GM04503 (cell line): Measurements from ENCODE around the gene MFSD2B.
A peak's percentile ranks its signal among the peaks of the same experiment; 100 is the strongest.
"Not testable (repeated sequence)": the region's sequence is repeated elsewhere in the genome, so short reads cannot be mapped to it uniquely, and the experiment has no call there.

ENCODE experiments used
- DNase-seq: peaks from one replicate; pipeline ENCODE4 v3.0.0-alpha.2; 2012; ENCODE audit warnings: low read depth

The MFSD2B gene, protein sequence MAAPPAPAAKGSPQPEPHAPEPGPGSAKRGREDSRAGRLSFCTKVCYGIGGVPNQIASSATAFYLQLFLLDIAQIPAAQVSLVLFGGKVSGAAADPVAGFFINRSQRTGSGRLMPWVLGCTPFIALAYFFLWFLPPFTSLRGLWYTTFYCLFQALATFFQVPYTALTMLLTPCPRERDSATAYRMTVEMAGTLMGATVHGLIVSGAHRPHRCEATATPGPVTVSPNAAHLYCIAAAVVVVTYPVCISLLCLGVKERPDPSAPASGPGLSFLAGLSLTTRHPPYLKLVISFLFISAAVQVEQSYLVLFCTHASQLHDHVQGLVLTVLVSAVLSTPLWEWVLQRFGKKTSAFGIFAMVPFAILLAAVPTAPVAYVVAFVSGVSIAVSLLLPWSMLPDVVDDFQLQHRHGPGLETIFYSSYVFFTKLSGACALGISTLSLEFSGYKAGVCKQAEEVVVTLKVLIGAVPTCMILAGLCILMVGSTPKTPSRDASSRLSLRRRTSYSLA

DNA sequence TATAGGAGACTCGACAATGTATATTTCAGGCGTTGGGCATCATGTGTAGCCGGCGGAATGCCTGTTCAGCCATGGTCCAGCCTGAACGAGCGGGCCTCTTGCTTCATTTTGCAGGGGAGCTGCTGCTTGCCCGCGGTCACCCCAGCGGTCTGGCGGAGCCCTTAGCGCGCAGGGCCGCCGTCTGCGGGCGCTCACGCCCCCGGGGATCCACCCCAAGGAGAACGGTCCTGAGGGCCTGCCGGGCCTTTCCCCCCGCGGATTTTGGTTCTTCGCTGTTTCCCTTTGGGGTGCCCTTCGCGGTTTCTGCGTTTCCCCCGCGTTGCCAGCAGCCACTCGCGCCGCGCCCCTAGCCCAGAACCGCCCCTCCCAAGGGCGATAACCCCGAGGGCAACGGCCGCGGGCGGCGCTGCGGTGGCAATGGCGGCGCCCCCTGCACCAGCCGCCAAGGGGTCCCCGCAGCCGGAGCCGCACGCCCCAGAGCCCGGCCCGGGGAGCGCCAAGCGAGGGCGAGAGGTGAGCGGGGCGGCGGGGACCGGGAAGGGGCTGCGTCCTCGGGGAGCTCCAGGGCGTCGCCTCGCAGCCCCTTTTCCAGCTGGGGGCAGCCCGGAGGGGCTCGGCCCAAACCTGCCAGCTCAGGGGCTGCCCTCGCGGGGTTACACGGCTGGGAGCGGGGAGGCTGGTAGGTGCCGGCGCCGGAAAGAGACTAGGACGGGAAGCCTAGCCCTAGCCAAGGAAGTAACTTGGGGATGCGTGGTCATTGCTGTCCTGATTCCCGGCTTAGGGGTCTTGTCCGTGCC is at the start of gene MFSD2B:
Gene MFSD2B (plus strand): TSS at position 406 of the 797 bp plus-strand sequence. CDS start 12 bp downstream, at position 418.
- no peak for DNase-seq

DNA sequence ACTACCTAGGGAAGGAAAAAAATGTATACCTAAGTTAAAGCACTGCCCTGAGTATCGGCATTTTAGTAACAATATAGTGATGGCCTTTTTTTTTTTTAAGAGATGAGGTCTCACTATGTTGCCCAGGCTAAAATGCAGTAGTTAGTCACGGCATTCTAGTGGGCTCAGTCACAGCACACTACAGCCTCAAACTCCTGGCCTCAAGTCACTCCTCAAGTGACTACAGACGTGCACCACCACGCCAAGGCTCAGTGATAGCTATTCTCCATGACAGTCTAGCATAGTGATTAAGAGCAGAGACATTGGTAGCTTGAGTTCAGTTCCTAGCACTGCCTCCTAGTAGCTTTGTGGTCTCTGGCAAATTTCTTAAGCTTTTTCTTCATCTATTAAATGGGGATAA is 42.0 kb upstream of the MFSD2B start:
- DNase-seq, result no peak

DNA sequence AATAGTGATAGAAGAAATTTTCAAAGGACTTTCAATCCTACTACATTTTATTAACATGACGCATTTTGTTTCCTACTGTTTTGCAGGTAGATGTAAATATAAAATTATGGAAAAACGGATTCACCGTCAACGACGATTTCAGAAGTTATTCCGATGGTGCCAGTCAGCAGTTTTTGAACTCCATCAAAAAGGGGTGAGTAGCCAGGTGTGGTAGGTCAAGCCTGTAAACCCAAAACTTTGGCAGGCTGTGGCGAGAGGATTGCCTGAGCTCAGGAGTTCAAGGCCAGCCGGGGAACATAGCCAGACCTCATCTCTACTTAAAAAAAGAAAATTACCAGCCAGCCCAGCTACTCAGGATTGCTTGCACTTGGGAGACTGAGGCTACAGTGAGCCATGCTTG is 33.0 kb upstream of the MFSD2B start:
- DNase-seq, result no peak

DNA sequence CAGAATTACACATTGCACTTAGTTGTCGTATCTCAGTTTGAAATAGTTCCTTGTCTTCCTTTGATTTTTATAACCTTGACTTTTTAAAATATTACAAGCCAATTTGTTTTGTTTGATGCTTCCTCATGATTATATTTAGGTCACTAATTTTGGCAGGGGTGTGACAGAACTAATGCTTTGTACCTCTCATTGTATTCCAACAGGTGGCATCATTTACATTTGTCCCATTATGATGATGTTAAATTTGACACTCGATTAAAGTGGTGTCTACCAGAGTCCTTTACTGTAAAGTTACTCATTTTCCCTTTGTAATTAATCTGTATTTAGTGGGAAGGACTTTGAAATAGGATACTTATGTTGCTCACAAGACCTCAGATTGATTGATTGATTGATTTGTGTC is 21.5 kb upstream of the MFSD2B start:
- no peak for DNase-seq

DNA sequence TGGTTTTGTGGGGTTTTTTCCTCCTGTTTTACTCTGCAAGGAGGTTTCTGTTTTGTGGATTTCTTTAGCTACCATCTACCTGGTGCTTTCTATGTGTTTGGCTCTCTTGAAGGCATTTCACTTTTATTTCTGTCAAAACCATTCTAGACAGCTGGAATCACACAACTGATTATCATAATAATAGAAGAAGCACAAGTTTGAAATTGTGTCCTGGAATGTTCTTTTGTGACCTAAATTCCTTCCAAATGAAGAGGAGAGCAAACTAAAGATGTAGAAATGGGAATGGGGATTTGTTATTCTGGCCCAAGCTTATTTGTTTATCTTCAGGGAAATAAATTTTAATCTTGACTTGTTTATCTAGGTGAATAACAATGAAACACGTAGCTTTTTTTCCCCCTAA is 17.0 kb upstream of the MFSD2B start:
- DNase-seq, result no peak

DNA sequence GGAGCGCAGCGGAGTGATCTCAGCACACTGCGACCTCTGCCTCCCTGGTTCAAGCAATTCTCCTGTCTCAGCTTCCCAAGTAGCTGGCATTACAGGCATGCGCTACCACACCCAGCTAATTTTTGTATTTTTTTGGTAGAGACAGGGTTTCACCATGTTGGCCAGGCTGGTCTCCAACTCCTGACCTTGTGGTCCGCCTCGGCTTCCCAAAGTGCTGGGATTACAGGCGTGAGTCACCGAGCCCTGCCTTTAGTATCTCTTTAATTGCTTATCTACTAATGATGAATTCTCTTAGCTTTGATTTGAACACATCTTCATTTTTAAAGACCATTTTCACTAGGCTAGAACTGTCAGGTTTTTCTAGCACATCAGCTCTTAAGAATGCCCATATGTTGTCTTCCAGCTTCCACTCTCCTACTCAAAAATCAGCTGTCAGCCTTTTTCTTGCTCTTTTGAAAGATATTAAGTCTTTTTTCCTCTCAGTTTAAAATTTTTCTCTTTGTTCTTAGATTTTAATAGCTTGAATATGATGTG is 16.1 kb upstream of the MFSD2B start:
- DNase-seq, result no peak

DNA sequence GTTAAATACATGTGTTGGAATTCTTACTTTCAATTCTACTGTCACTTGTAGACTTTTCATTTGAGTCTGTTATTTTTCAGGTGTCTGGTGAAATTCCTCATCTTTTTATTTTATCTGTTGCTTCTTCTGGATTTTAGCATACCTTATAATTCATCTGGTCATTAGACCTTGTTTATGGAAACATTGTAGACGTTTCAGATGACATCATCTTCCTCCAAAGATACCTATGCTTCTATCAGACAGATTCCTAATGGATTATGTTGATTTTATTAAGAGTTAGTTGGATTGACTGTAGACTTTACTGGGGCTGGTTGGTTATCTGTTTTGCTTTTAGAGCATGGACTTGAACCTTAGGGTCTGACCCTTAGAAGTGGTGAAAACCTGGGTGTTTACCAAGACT is 15.3 kb upstream of the MFSD2B start:
- DNase-seq, result no peak

DNA sequence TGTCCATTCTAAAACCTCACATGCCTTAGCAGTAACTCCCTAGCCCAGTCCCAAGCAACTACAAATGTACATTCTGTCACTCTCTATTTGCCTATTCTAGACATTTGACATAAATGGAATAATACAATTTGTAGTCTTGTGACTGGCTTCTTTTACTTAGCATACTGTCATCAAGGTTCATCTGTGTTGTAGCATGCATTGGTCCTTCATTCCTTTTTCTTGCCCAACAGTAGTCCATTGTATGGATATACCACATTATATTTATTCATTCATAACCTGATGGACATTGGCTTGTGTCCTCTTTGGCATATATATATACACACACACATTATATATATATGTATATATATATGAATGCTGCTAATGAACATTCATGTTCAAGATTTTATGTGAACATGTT is 2.2 kb upstream of the MFSD2B start:
- DNase-seq, result no peak

DNA sequence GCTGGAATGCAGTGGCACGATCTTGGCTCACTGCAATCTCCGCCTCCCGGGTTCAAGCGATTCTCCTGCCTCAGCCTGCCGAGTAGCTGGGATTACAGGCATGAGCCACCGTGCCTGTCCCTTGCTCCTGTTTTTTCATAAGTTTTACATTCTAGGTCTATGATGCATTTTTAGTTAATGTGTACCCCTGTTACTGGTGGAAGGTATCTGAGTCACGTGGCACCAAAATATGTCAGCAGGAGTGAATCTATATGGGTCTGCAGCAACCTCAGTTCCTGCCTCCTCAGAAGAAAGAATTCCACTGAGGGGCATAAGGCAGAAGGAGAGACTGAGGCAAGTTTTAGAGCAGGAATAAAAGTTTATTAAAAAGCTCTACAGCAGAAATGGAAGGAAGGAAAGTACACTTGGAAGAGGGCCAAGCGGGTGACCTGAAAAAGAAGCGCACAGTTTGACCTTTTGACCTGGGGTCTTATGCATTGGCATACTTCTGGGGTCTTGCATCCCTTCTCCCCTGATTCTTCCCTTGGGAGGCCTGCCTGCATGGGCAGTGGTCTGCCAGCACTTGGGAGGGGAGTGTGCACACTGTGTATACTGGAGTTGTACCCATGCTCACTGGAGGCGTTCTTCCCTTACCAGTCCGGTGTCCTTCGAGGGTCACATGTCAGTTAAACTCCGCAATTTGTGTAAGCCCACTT is 1.1 kb upstream of the MFSD2B start:
- DNase-seq, result no peak

DNA sequence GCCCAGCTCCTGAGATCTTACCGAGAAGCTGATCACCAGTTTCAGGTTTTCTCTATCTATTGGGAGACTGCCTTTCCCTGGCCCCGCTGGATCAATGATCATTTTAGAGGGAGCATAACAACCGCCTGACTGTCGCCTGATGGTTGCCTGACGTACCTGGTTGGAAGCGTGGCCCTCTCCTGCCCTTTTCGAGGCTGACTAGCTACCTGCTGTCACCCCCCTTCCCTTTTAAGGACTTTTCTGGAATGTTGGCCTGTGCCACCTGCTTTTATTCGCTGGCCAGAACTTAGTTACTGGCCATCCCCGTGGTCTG is 562 bp upstream of the MFSD2B start:
- DNase-seq, result no peak

DNA sequence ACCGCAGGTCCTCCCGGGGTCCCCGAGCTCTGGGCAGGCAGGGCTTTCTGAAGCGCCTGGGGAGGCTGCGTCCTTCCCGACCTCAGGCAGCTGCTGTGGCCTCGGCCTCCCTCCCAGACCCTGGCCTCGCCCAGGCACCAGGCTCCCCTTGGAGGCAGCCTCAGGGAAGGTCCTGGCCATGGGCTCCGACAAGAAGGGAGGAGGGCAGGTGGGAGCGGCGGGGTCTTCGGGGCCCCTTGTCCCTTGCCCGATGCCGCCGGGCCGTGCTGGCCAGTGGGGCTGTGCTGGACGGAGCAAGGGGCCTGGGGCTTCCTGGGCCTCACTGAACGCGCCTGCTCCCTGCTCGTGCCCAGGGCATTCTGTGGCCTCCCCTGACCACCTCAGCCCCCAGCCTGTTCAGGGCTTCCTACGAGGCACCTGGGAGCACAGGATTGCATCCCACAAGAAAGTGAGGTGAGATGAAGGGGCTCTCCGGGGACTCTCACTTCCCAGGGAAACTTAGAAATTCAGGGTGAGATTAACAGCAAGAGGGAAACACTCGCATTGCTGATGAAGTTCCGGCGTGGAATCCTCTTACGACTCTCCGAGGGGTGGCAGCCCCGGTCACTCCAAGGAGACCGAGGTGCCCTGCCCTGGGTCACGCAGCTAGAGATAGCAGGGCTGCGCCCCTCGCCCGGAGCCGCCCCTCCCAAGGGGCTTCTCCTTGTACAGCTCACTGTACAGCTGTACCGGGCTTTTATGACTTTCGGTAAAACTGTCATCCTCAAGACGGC is 778 bp downstream of the MFSD2B start:
- no peak for DNase-seq

DNA sequence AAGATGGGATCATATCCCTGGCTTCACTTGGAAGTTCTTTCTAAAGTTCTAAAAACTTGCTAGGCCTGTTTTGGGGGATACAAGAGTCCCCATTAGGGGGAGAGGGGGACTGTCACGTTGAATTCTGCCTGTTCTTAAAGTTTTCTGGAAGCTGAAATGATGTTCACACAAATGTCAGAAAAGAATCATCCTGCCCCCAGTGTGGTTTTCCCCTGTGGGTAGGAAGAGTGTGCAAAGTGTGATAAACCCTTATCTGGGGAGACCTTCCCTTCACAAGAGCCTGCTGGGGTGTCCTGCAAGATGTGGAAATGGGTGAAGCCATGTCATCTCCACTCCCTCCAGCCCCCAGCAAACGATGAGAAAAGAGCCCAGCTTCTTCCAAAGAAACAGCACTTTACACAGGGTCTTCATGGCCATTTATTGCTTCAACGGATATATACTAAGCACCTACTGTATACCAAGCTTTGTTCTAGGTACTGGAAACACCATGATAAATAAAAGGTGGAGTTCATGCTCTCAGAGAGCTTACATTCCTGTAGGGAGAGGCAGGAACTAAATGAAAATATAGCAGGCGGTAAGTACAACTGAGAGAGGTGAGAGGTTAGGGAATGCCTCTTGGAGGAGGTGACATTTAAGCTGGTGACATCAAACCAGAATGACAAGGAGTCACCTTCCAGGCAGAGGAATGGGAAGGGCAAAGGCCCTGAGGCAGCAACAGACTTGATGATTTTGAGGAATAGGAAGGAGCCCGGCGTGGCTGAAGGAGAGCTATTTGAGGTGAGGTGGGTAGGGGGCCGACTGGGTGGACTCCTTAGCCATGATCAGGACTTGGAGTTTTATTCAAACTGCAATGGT is 1.6 kb downstream of the MFSD2B start:
- no peak for DNase-seq

DNA sequence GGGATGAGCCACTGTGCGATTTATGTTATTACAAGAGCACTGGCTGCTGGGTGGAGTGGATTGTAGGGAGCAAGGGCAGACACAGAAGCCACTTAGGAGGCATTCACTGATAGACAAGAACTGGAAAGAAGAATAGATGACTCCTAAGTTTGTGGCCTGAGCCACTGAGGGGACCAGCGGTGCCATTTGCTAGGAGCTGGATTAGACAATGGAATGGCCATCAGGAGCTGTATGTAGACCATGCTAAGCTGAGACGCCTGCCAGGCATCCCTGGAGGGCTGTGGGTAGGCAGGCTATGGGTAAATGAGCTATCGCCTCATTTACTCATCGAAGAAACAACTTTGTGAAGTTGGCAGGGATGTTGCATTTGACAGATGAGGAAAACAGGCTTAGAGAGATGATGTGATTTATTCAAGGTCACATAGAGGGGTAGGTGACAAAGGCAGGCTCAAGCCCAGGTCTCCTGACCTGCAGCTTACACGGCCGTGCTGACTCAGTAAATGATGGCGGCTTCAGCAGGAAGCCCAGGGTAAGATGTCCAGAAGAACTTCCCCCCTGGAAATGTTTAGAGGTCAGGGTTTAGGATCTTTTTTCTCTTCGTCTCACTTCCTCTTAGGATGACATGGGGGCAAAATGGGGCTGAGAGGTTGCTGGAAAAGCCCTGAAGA is 2.8 kb downstream of the MFSD2B start:
- no peak for DNase-seq

DNA sequence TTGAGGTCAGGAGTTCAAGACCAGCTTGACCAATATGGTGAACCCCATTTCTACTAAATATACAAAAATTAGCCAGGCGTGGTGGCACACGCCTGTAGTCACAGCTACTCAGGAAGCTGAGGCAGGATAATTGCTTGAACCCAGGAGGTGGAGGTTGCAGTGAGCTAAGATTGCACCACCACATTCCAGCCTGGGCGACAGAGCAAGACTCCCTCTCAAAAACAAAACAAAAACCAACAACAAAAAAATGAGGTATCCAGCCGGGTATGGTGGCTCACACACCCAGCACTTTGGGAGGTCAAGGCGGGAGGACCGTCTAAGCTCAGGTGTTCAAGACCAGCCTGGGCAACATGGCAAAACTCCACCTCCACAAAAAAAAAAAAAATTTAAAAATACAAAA is 5.0 kb downstream of the MFSD2B start:
- DNase-seq, result not testable (repeated sequence)

DNA sequence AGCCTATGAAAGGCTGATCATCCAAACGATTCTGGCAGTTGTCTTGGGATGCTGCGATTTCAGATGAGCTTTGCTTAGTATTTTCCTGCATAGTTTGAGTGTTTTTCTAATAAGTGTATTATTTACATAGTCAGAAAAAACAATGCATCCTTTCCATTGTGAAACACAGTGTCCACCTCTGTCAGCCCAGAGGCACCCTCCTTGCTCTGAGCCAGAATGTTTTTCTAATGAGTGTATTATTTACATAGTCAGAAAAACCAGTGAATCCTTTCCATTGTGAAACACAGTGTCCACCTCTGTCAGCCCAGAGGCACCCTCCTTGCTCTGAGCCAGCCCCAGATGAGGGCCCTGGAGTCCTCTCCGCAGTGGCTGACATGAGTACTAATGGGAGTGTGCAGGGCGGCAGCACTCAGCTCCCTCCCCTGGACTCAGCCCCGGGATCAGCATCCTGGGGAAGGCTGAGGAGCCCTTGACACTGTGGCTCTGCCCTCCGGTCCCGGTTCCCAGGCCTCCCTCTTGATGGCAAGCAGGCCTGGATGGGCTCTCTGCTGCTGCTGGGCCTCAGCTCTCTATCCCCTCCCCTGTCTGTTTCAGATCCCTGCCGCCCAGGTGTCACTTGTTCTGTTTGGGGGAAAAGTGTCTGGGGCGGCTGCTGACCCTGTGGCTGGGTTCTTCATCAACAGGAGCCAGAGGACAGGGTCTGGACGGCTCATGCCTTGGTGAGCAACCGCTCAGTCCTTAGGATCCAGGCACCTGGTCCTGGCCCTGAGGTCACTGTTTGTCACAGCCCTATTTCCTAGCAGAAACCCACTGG is 5.9 kb downstream of the MFSD2B start:
- DNase-seq, result peak; percentile 78

DNA sequence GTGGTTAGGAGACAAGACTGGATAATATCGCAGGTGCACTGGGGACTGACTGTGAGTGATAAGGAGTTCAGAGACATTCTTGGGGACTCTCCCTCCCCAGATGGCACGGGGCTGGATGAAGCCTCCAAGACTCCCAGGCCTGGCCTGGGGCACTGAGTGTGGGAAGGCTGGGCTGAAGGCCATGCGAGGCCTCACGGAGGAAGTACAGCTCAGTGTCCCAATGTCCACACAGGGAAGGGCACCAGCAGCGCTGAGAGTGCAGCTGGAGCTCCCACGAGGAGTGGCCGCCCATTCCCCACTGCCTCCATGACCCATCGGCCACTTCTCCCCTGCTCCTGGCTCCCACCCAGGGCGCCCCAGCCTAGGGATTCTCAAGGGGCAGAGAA is 6.5 kb downstream of the MFSD2B start:
- no peak for DNase-seq

DNA sequence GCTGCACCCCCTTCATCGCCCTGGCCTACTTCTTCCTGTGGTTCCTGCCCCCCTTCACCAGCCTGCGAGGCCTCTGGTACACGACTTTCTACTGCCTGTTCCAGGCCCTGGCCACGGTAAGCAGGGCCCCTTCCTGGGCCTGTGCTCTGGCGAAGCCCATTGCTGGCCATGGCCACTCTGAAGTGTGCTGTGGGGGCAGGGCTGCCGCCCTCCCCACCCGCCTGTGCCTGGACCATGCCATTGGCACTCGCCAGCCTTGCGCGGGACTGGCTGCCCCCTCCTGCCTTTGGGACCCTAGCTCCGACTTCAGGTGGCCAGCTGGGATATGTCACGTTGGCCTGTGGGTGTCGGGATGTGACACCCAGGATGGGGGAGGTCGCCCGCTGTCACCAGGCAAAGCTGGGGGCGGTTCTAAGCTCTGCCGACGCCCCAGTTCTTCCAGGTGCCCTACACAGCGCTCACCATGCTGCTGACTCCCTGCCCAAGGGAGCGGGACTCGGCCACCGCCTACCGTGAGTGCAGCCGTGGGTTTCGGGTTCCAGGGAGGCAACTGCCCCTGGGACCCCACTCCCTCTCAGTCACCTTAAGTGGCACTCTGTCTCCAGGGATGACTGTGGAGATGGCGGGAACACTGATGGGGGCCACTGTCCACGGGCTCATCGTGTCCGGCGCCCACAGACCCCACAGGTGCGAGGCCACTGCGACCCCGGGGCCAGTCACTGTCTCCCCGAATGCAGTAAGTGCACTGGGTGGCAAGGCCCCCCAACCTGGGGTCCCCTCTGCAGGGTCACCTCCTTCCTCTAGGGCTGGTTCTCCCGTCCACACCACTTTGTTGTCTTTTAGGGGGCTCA is 7.2 kb downstream of the MFSD2B start:
- DNase-seq, result no peak

DNA sequence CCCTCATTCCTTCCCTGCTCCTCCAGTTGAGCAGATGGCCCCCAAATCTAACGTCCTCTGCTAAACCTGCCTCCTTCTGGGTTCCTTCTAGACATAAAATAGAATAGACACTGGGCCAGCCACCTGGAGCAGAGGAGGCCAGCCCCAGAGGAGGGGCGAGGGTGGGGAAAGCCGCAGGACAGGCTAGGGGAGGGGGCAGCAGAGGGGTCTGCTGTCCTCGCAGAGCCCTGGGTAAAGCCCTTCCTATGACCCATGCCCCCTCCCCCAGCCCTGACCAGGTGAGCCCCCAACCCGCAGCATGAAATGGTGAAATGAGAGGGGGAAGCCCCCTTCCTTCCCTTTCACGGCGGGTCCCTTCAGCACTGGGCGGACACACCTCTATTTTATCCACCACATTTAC is 7.8 kb downstream of the MFSD2B start:
- DNase-seq, result no peak
